Fibroblast of mammary gland (primary cell): ENCODE measurements around the gene TRPM1.

Source experiments
- DNase-seq: peaks from one replicate; pipeline ENCODE4 v3.0.0-alpha.2; 2010; ENCODE audit warnings: low read depth
- H3K4me3 ChIP-seq: 2 replicates; pipeline ENCODE4 v1.5.1; 2011; ENCODE audit warnings: low read depth, mild to moderate bottlenecking, low read length, moderate library complexity; ENCODE audit not compliant: control insufficient read depth
- TF ChIP-seq, protein P1 (sequence below): conservative IDR thresholded peaks from 2 replicates; pipeline ENCODE4 v1.5.1; 2011; ENCODE audit warnings: low read depth, low read length, inconsistent platforms; ENCODE audit not compliant: control insufficient read depth, insufficient read depth

TRPM1 gene

GRCh38 chr15:31020542-31020941 lies 81.0 kb downstream of the TRPM1 start:
- TF ChIP-seq, protein P1, sequence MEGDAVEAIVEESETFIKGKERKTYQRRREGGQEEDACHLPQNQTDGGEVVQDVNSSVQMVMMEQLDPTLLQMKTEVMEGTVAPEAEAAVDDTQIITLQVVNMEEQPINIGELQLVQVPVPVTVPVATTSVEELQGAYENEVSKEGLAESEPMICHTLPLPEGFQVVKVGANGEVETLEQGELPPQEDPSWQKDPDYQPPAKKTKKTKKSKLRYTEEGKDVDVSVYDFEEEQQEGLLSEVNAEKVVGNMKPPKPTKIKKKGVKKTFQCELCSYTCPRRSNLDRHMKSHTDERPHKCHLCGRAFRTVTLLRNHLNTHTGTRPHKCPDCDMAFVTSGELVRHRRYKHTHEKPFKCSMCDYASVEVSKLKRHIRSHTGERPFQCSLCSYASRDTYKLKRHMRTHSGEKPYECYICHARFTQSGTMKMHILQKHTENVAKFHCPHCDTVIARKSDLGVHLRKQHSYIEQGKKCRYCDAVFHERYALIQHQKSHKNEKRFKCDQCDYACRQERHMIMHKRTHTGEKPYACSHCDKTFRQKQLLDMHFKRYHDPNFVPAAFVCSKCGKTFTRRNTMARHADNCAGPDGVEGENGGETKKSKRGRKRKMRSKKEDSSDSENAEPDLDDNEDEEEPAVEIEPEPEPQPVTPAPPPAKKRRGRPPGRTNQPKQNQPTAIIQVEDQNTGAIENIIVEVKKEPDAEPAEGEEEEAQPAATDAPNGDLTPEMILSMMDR = no peak
- DNase-seq = no peak
- H3K4me3 ChIP-seq = no peak overlapping the region

GRCh38 chr15:31019986-31020385 lies 81.5 kb downstream of the TRPM1 start:
- H3K4me3 ChIP-seq = no peak overlapping the region
- TF ChIP-seq, protein P1 = no peak
- no peak for DNase-seq

DNA sequence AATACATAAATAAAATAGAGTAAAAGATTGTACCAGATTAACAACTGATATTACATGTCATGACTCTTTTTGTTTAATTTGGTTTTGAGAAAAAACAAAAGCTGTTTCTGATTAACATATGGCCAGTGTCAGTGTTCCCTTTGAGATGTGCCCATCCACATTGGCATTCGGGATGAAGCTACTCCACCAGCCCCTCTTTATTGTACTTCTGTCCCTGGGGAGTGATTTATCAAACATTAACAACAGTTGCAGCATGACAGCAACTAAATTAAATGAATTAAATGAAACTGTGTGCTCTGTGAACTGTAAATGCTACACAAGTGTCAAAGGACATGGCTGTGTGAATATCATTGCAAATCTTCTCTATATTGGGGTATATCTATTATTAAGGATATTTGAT lies 84.2 kb downstream of the TRPM1 start:
- no peak overlapping the region for H3K4me3 ChIP-seq
- DNase-seq = no peak
- TF ChIP-seq, protein P1 = no peak

DNA sequence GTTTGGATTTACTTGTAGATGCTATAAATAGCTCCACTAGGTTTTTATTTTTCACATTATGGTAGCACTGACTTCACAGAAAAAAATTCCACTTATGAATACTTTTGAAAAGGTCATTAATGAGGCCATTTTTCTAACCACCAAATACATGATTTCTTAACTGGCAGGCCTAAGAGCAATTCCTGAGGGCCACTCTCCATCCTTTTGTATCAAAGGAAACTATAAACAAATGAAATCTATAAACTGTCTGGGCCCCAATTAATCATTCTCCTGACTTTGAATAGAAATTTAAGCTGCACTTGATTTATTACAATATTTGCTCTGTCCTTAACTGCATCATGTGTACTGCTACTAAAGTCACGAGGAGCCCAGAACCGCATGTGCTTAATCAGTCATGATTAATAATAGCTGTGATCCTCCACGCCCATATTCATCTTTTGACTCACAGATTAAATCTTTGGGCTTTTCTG lies 85.0 kb downstream of the TRPM1 start:
- TF ChIP-seq, protein P1 = no peak
- H3K4me3 ChIP-seq = no peak overlapping the region
- DNase-seq = peak; percentile 38

DNA sequence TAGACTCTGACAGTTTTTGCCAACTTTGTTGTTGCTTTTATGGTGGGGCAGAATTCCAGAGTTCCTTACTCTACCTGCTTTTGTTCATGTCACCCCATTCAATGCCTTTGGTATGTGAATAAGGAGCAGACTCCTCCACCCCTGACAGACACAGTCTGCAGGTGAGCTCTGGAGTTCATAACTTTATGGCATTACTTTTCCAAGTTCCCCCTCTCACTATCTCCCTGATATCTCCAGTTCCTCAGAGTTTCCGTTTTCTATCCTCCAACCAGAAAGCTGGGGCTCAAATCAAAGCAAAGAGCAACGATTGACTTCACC lies 87.0 kb downstream of the TRPM1 start:
- DNase-seq = no peak
- TF ChIP-seq, protein P1 = no peak
- no peak overlapping the region for H3K4me3 ChIP-seq

DNA sequence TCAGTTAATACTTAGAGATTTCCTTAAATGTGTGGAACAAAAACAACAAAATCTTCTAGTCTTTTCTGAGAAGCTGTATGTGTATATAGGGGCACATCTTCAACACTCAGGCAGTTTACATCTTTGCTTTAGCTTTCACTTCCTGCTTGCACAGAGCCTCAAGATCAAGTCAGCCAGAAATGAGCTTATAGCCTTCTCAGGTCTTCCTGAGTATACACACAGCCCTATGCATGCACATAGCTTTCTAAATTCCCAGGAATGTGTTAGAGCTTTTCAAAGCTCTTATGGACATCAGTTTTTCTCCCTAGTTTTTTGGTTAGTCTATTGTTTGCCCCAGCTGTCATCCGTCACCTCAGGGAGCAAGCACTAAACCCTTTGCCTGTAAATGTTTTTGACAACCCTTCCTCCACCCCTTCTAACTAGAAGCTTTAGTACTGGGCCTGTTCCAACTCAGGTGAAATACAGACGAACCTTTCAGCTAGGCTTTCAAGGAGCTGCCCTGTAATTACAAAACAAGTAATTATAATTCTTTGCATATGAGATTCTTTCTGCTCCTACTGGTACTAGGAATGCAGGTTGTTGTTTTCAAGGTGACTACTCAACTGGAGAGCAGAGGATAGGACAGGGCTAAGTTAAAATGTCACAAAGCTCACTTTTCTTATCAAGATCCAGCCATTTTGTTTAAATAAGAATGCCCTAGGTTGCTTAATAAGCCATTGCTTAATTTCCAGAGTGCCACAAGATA lies 87.5 kb downstream of the TRPM1 start:
- no peak for DNase-seq
- TF ChIP-seq, protein P1 = no peak

More for the DNA sequence above, 87.5 kb downstream of the TRPM1 start:
- H3K4me3 ChIP-seq = no peak overlapping the region
